Osteoblast (primary cell): Measurements from ENCODE around the gene AOPEP. TPM values are rescaled to one million over a fixed set of nuclear protein-coding genes. Genes with fewer than 3 reads are reported as not detected.

Source experiments
- DNase-seq: peaks from one replicate; pipeline ENCODE4 v3.0.0; 2011; ENCODE audit warnings: low spot score, mixed read lengths; ENCODE audit not compliant: insufficient read length; ENCODE audit errors: missing footprints
- H2AFZ ChIP-seq: 2 replicates; pipeline ENCODE4 v1.6.0; 2011; ENCODE audit warnings: mild to moderate bottlenecking, low read length
- H3K27ac ChIP-seq: 2 replicates; pipeline ENCODE4 v1.5.1; 2011; ENCODE audit warnings: mild to moderate bottlenecking, low read depth, low read length, moderate library complexity
- H3K27me3 ChIP-seq: 2 replicates; pipeline ENCODE4 v1.6.0; 2012; ENCODE audit warnings: mild to moderate bottlenecking, control low read depth, inconsistent platforms, low read length, moderate library complexity; ENCODE audit not compliant: insufficient read depth
- H3K36me3 ChIP-seq: 2 replicates; pipeline ENCODE4 v1.5.1; 2011; ENCODE audit warnings: mild to moderate bottlenecking, low read length, control low read depth, moderate library complexity; ENCODE audit not compliant: insufficient read depth
- H3K4me1 ChIP-seq: 2 replicates; pipeline ENCODE4 v1.5.1; 2011; ENCODE audit warnings: mild to moderate bottlenecking, low read length, control low read depth, moderate library complexity; ENCODE audit not compliant: insufficient read depth
- H3K4me2 ChIP-seq: 2 replicates; pipeline ENCODE4 v1.6.0; 2011; ENCODE audit warnings: mild to moderate bottlenecking, low read length; ENCODE audit not compliant: insufficient read depth
- H3K4me3 ChIP-seq: fragments of 200-600 bp; sonication (generic); 3 replicates; pipeline ENCODE4 v1.5.1; 2012; ENCODE audit warnings: mild to moderate bottlenecking, low read length, inconsistent platforms; ENCODE audit not compliant: insufficient read depth
- H3K79me2 ChIP-seq: 2 replicates; pipeline ENCODE4 v1.6.0; 2012; ENCODE audit warnings: mild to moderate bottlenecking, low read length, control low read depth, inconsistent platforms; ENCODE audit not compliant: insufficient read depth
- H3K9me3 ChIP-seq: 2 replicates; pipeline ENCODE4 v1.5.1; 2011; ENCODE audit warnings: low read depth, low read length, control low read depth
- H4K20me1 ChIP-seq: 2 replicates; pipeline ENCODE4 v1.6.0; 2012; ENCODE audit warnings: mild to moderate bottlenecking, low read length, control low read depth; ENCODE audit not compliant: insufficient read depth
- CTCF ChIP-seq: IDR thresholded peaks from 2 replicates; pipeline ENCODE4 v1.5.1; 2011; ENCODE audit warnings: mild to moderate bottlenecking, low read depth, low read length, moderate library complexity; ENCODE audit errors: extremely low read depth
- total RNA-seq: library from RNA; depleted of rRNA; stranded (reverse); fragments of >200 nt; gene quantifications from 2 replicates; pipeline ENCODE4 v1.2.3, GENCODE V29; 2012

Gene AOPEP
- total RNA-seq, 1 donor = 131 TPM

GRCh38 chr9:95074632-95075031 is 348.1 kb downstream of the AOPEP start:
- peaks cover 92% of the 10 kb centered on the region for H4K20me1 ChIP-seq
- DNase-seq = peak; percentile 31
- no peaks in the 10 kb centered on the region for H3K9me3 ChIP-seq
- peaks cover 7% of the 10 kb centered on the region for H3K4me1 ChIP-seq
- no peak overlapping the region for H3K4me2 ChIP-seq
- H2AFZ ChIP-seq = no peak overlapping the region
- no peaks in the 10 kb centered on the region for H3K27me3 ChIP-seq
- H3K79me2 ChIP-seq = peaks cover 100% of the 10 kb centered on the region
- H3K36me3 ChIP-seq = peaks cover 82% of the 10 kb centered on the region
- no peak for TF ChIP-seq CTCF
- no peak overlapping the region for H3K4me3 ChIP-seq
- no peak overlapping the region for H3K27ac ChIP-seq

- Histone ChIP-seq H4K20me1 (peaks cover 88% of the 10 kb centered on the region), H3K9me3 (no peaks in the 10 kb centered on the region), H3K4me2 (no peak overlapping the region), H3K4me3 (no peak overlapping the region), H3K27me3 (no peaks in the 10 kb centered on the region), H3K79me2 (peaks cover 98% of the 10 kb centered on the region), H3K36me3 (peaks cover 81% of the 10 kb centered on the region), H3K4me1 (peaks cover 7% of the 10 kb centered on the region), H2AFZ (no peak overlapping the region), H3K27ac (peak overlapping the region; percentile 59)
- no peak for DNase-seq
- no peak for TF ChIP-seq CTCF
Measured at GRCh38 chr9:95075700-95076099, 349.2 kb downstream of the AOPEP start.

- TF ChIP-seq CTCF = no peak
- Histone ChIP-seq H3K4me1 (peaks cover 7% of the 10 kb centered on the region), H3K27ac (peak overlapping the region; percentile 59), H3K36me3 (peaks cover 83% of the 10 kb centered on the region), H3K9me3 (no peaks in the 10 kb centered on the region), H3K4me3 (no peak overlapping the region), H3K4me2 (no peak overlapping the region), H3K27me3 (no peaks in the 10 kb centered on the region), H3K79me2 (peaks cover 98% of the 10 kb centered on the region), H4K20me1 (peaks cover 85% of the 10 kb centered on the region), H2AFZ (no peak overlapping the region)
- DNase-seq = peak; percentile 82
Measured at GRCh38 chr9:95076696-95077052, 350.2 kb downstream of the AOPEP start.

- Histone ChIP-seq H3K9me3 (no peaks in the 10 kb centered on the region), H3K27ac (peak overlapping the region; percentile 59), H3K4me2 (no peak overlapping the region), H3K4me1 (peaks cover 7% of the 10 kb centered on the region), H3K36me3 (peaks cover 83% of the 10 kb centered on the region), H3K27me3 (no peaks in the 10 kb centered on the region), H4K20me1 (peaks cover 82% of the 10 kb centered on the region), H3K79me2 (peaks cover 98% of the 10 kb centered on the region), H2AFZ (no peak overlapping the region), H3K4me3 (no peak overlapping the region)
- DNase-seq = peak; percentile 82
- TF ChIP-seq CTCF = no peak
Measured at GRCh38 chr9:95077053-95077765, 350.7 kb downstream of the AOPEP start.
